H1 (cell line): Measurements from ENCODE around the gene ARHGEF4. TPM values are rescaled to one million over a fixed set of nuclear protein-coding genes. Genes with fewer than 3 reads are reported as not detected.

ENCODE experiments used
- ASH2L ChIP-seq: fragments of 200-600, 300-600 bp; sonication (generic); IDR thresholded peaks from one replicate; pipeline ENCODE4 v1.7.1; 2017; ENCODE audit warnings: low read length
- CHD1 ChIP-seq: IDR thresholded peaks from 2 replicates; pipeline ENCODE4 v1.6.1; 2012; ENCODE audit warnings: low read depth, low read length, improper control_type of control experiment
- CHD7 ChIP-seq: fragments of 300-600 bp; sonication (generic); IDR thresholded peaks from 2 replicates; pipeline ENCODE4 v1.7.1; 2012; ENCODE audit warnings: low read length, moderate library complexity, mild to moderate bottlenecking, inconsistent platforms; ENCODE audit not compliant: insufficient replicate concordance
- TBP ChIP-seq: IDR thresholded peaks from 2 replicates; pipeline ENCODE4 v1.6.1; 2011; ENCODE audit warnings: low read depth, low read length, improper control_type of control experiment
- polyA plus RNA-seq, 7 experiments: library from polyadenylated mRNA; depleted of rRNA in 3 of 7; stranded (reverse) in 5 of 7; unstranded in 2 of 7; fragments of >200 nt in 5 of 7; fragments of 200-250 nt in 2 of 7; gene quantifications; 1 replicate in 5 of 7; 2 replicates in 1 of 7; 4 replicates in 1 of 7; pipeline versions ENCODE4 v1.2.1 to v1.2.3, GENCODE V29; 2011 to 2013; ENCODE audit warnings: missing spikeins in 2 of 7, mixed read lengths in 2 of 7
- total RNA-seq: library from RNA; stranded (reverse); fragmentation: NEBNext Ultra II Directional; extraction: Animal tissue kit (Norgen Biotek cat#: 25700); gene quantifications from 2 replicates; pipeline ENCODE4 v1.2.1, GENCODE V29; 2021

The ARHGEF4 gene
- total and polyA plus RNA-seq, 2 of the 8 experiments (the other 6 are each of a cell fraction or from before 2014, with no cell fraction given): 10.6 to 14.6 TPM

DNA sequence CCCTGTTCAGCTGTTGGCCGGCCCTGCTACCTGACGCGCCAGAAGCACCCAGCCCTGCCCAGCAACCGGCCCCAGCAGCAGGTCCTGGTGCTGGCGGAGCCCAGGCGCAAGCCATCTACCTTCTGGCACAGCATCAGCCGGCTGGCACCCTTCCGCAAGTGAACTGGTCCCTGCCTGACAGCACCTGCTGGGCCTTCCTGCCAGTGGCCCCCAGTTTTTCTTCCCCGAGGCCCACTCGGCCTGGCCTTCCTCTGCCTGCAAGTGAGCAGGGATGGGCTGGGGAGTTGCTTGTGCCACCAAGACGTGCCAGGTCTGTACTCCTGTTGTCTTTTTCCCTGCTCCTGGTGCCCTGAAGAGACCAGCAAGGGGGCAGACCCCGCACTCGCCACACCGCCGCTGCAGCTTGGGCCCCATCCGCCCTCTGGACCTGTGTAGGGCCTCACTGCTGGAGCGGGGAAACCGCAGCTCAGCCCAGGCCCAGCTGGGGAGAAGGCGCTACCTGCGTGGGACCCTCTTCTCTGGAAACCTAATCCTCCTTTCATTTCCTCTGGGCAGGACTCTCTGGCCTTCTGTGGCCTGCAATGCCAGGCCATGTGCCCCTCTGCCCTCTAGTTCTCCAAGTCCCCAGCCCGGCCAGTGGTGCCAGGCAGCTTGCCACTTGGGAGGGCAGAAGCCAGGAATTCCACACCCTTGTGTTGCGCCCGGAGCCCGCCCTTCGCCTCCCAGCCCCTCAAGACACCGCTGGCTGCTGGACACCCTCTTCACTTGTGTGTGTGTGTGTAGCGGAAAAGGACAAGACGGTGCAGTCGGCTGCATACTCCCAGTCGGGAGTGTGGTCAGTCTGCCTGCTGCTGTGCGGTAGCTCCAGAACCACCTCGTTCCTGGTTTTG is 209.6 kb downstream of the ARHGEF4 start (continued):
- TF ChIP-seq TBP (no peak), ASH2L (no peak), CHD1 (no peak), CHD7 (no peak)
